K562 (cell line): Measurements from ENCODE around the gene MPDZ. TPM values are rescaled to one million over a fixed set of nuclear protein-coding genes. Genes with fewer than 3 reads are reported as not detected.
A peak's percentile ranks its signal among the peaks of the same experiment; 100 is the strongest.

Source experiments
- DPF2 ChIP-seq: fragments of 450-650 bp; IDR thresholded peaks from 2 replicates; pipeline ENCODE4 v1.6.1; 2016
- EGR1 ChIP-seq: fragments of 450-650 bp; conservative IDR thresholded peaks from 2 replicates; pipeline ENCODE4 v1.6.1; 2017; ENCODE audit warnings: mild to moderate bottlenecking
- GABPA ChIP-seq: fragments of 200-800 bp; sonication (Bioruptor generic); conservative IDR thresholded peaks from 2 replicates; pipeline ENCODE4 v1.6.1; 2016; ENCODE audit warnings: low read depth, missing genetic modification characterization, missing compliant biosample characterization
- IFI16 ChIP-seq: fragments of 250-450 bp; sonication (Bioruptor Pico); IDR thresholded peaks from 2 replicates; pipeline ENCODE4 v2.1.2; 2022; ENCODE audit warnings: mild to moderate bottlenecking, inconsistent platforms
- MCM7 ChIP-seq, 2 experiments: fragments of 450-650 bp; IDR thresholded peaks; 2 replicates each; pipeline ENCODE4 v1.6.1; 2016 to 2018
- MNT ChIP-seq, 2 experiments: fragments of 450-650 bp; conservative IDR thresholded peaks; 2 replicates each; pipeline ENCODE4 v1.6.1; 2017; ENCODE audit warnings: mild to moderate bottlenecking in 2 of 2, moderate library complexity in 2 of 2
- MYC ChIP-seq, 2 experiments: fragments of 250-450 bp in 1 of 2; sonication (Bioruptor Pico) in 1 of 2; IDR thresholded peaks; 2 replicates each; pipeline versions ENCODE4 v1.5.1 to v1.6.1; 2012 to 2021; ENCODE audit warnings: low read depth in 2 of 2, borderline replicate concordance in 1 of 2, improper control_type of control experiment in 1 of 2, low read length in 1 of 2, mild to moderate bottlenecking in 1 of 2, moderate library complexity in 1 of 2
- PHF8 ChIP-seq: fragments of 200-600 bp; sonication (generic); IDR thresholded peaks from 2 replicates; pipeline ENCODE4 v1.6.1; 2012; ENCODE audit warnings: mixed run types, mild to moderate bottlenecking, inconsistent platforms, low read length, moderate library complexity, borderline replicate concordance
- PREB ChIP-seq: sonication (generic); formaldehyde crosslinking; IDR thresholded peaks from 2 replicates; pipeline ENCODE4 v1.8.1; 2023; ENCODE audit warnings: mild to moderate bottlenecking, missing genetic modification reagents
- RBFOX2 ChIP-seq: fragments of 200-400 bp; formaldehyde crosslinking; IDR thresholded peaks from 2 replicates; pipeline ENCODE4 v1.6.1; 2017; ENCODE audit warnings: low read depth, mild to moderate bottlenecking, low read length, moderate library complexity
- REST ChIP-seq, 2 experiments: fragments of 450-650 bp; formaldehyde crosslinking in 1 of 2; IDR thresholded peaks; 2 replicates each; pipeline versions ENCODE4 v1.4.0 to v1.6.1; 2014 to 2020; ENCODE audit warnings: mild to moderate bottlenecking in 2 of 2, borderline replicate concordance in 1 of 2, low read depth in 1 of 2
- SRSF9 ChIP-seq: fragments of 200-400 bp; formaldehyde crosslinking; IDR thresholded peaks from 2 replicates; pipeline ENCODE4 v1.6.1; 2017; ENCODE audit warnings: low read depth, low read length, borderline replicate concordance
- YBX1 ChIP-seq: fragments of 450-650 bp; IDR thresholded peaks from 2 replicates; pipeline ENCODE4 v1.7.1; 2016; ENCODE audit warnings: mild to moderate bottlenecking
- ZNF77 ChIP-seq: fragments of 250-450 bp; sonication (Bioruptor Pico); IDR thresholded peaks from 2 replicates; pipeline ENCODE4 v1.5.0; 2020
- ZNF780A ChIP-seq: fragments of 250-450 bp; sonication (Bioruptor Pico); IDR thresholded peaks from 2 replicates; pipeline ENCODE4 v1.5.0; 2021; ENCODE audit warnings: mild to moderate bottlenecking
- polyA plus RNA-seq, 8 experiments: library from polyadenylated mRNA; depleted of rRNA in 4 of 8; stranded (reverse) in 5 of 8; unstranded in 3 of 8; fragments of >200 nt; fragmentation: Nextera tagmentation in 2 of 8; fragmentation: Illumina TruSeq in 1 of 8; extraction: Ambion mirVana in 2 of 8; extraction: Trizol in 1 of 8; gene quantifications; 2 replicates each; pipeline versions ENCODE4 v1.2.1 to v1.2.3, GENCODE V29; 2011 to 2014; ENCODE audit warnings: inconsistent platforms in 1 of 8, missing spikeins in 1 of 8
- total RNA-seq, 7 experiments: library from RNA; depleted of rRNA in 6 of 7; stranded (reverse); fragments of >200 nt in 6 of 7; fragmentation: Illumina TruSeq in 2 of 7; extraction: Trizol in 2 of 7; gene quantifications; 2 replicates each; pipeline versions ENCODE4 v1.2.1 to v1.2.3, GENCODE V29; 2011 to 2021; ENCODE audit warnings: low replicate concordance in 1 of 7

MPDZ gene
- total and polyA plus RNA-seq, 9 of the 15 experiments (the other 6 are each of a cell fraction or from before 2014, with no cell fraction given), result 3.9 to 13.2 (median 5.7) TPM

GRCh38 chr9:13278368-13279246 is 885 bp downstream of the MPDZ start (continued):
- TF ChIP-seq SRSF9, result no peak
- TF ChIP-seq DPF2, result 0 out of 2 replicates have a peak, but pooled peaks have one; percentile 20
- peak; percentile 79 for TF ChIP-seq EGR1
- no peak for TF ChIP-seq MCM7 (IDR thresholded peaks at IDR 0.05)
- TF ChIP-seq RBFOX2, result peak; percentile 60
- TF ChIP-seq ZNF780A (CRISPR knock-in tag), result no peak
- TF ChIP-seq PREB (CRISPR knock-in tag), result no peak
- no peak for TF ChIP-seq IFI16 (CRISPR knock-in tag)
- TF ChIP-seq REST (IDR thresholded peaks at IDR 0.05; ENCODE audit: borderline replicate concordance), result no peak
- TF ChIP-seq REST (CRISPR knock-in tag; IDR thresholded peaks at IDR 0.05; ENCODE audit: low read depth), result no peak
- TF ChIP-seq MNT (conservative IDR thresholded peaks at IDR 0.05), result 0 out of 4 replicates have a peak, but pooled peaks of 1 of the 2 experiments have one; percentile 37
- no peak for TF ChIP-seq YBX1
- 0 out of 2 replicates have a peak, but pooled peaks have one; percentile 12 for TF ChIP-seq MYC (IDR thresholded peaks at IDR 0.05; ENCODE audit: low read depth, low read length)
- no peak for TF ChIP-seq MYC (CRISPR knock-in tag; IDR thresholded peaks at IDR 0.05; ENCODE audit: borderline replicate concordance, low read depth)
- TF ChIP-seq ZNF77 (CRISPR knock-in tag), result no peak
- TF ChIP-seq GABPA (tag), result 0 out of 2 replicates have a peak, but pooled peaks have one; percentile 6
- 0 out of 2 replicates have a peak, but pooled peaks have one; percentile 4 for TF ChIP-seq PHF8
- TF ChIP-seq, all 486 proteins: peak for 17
